Testis (tissue), 3 donors: Measurements from ENCODE around the gene TMEM63A. TPM values are rescaled to one million over a fixed set of nuclear protein-coding genes. Genes with fewer than 3 reads are reported as not detected.

ENCODE experiments used
- DNase-seq: peaks from one replicate; pipeline ENCODE4 v3.0.0-alpha.2; 2019
- H3K27ac ChIP-seq, 2 donors: fragments of 200-600 bp; sonication (generic); one replicate each; pipeline ENCODE4 v1.5.1; 2019
- H3K27me3 ChIP-seq: fragments of 200-600 bp; sonication (generic); one replicate; pipeline ENCODE4 v1.5.1; 2019
- H3K36me3 ChIP-seq: fragments of 200-600 bp; sonication (generic); one replicate; pipeline ENCODE4 v1.5.1; 2017; ENCODE audit warnings: low read depth; ENCODE audit errors: missing control alignments
- H3K4me1 ChIP-seq: fragments of 200-600 bp; sonication (generic); one replicate; pipeline ENCODE4 v1.5.1; 2019
- H3K4me3 ChIP-seq, 2 donors: fragments of 200-600 bp; sonication (generic); one replicate each; pipeline ENCODE4 v1.5.1; 2017 to 2019
- H3K9me3 ChIP-seq: fragments of 200-600 bp; sonication (generic); one replicate; pipeline ENCODE4 v1.5.1; 2017
- CTCF ChIP-seq, 3 experiments: fragments of 450-650 bp in 2 of 3; fragments of 200-600 bp in 1 of 3; sonication (generic) in 1 of 3; IDR thresholded peaks; one replicate each; pipeline ENCODE4 v1.5.1; 2016 to 2019; ENCODE audit warnings: antibody characterized with exemption in 3 of 3, mild to moderate bottlenecking in 2 of 3, moderate library complexity in 1 of 3
- POLR2A ChIP-seq: fragments of 450-650 bp; IDR thresholded peaks from one replicate; pipeline ENCODE4 v1.6.1; 2017; ENCODE audit warnings: antibody characterized with exemption, mild to moderate bottlenecking, moderate library complexity
- WGBS, 2 donors: methylation state at CpG; one replicate each; pipeline ENCODE4 v1.1.5; 2018; 5-methylcytosine and 5-hydroxymethylcytosine counted together
- intact Hi-C: fragments of 100-400 bp; cut with DNase I; formaldehyde crosslinking; loops from one replicate; pipeline ENCODE4 v1.15.1; 2023; ENCODE audit warnings: low total_unique reads
- polyA plus RNA-seq: library from polyadenylated mRNA; stranded (reverse); fragments of 350-450 nt; fragmentation: Illumina TruSeq; extraction: RNeasy Lipid Tissue Mini Kit (QIAGEN cat#74804); gene quantifications from one replicate; pipeline ENCODE4 v1.2.3, GENCODE V29; 2014; ENCODE audit warnings: low read depth, low replicate concordance; ENCODE audit not compliant: insufficient read depth
- total RNA-seq, 2 donors: library from RNA; depleted of rRNA; stranded (reverse); fragments of >200 nt; gene quantifications; one replicate each; pipeline ENCODE4 v1.2.3, GENCODE V29; 2016

TMEM63A gene
- total and polyA plus RNA-seq, 3 donors from 2014 or later: 13.6 to 51.7 (median 46.9) TPM

DNA sequence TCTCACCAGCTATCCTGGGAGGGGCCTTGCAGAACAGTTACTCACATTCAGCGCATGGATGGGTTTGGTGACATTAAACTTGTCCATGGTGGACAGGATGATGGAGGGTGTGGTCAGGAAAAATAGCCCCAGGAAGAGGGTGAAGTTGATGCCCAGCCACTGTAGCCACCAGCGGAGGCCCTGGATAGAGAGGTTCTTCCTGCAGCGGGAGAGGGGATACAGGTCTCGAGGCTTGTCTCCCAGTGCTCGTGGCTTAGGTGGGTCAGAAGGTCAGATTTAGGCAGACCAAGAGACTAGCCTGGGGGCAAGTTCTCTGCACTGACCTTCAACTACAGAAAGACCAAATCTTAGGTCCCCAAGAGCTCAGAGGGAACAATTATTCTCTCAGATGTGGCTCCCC, 23.0 kb downstream of the TMEM63A start:
- Histone ChIP-seq H3K27me3 (no peaks in the 10 kb centered on the region), H3K4me3 (no peak overlapping the region), H3K9me3 (no peaks in the 10 kb centered on the region), H3K36me3 (no peaks in the 10 kb centered on the region), H3K4me1 (no peaks in the 10 kb centered on the region), H3K27ac (no peak overlapping the region)
- intact Hi-C loops: no loop called here
- WGBS, 2 donors: 94 to 95% methylated on average over 3 to 5 of the region's 5 CpGs
- TF ChIP-seq POLR2A: no peak
- no peak for TF ChIP-seq CTCF (IDR thresholded peaks at IDR 0.05)
- no peak for DNase-seq

DNA sequence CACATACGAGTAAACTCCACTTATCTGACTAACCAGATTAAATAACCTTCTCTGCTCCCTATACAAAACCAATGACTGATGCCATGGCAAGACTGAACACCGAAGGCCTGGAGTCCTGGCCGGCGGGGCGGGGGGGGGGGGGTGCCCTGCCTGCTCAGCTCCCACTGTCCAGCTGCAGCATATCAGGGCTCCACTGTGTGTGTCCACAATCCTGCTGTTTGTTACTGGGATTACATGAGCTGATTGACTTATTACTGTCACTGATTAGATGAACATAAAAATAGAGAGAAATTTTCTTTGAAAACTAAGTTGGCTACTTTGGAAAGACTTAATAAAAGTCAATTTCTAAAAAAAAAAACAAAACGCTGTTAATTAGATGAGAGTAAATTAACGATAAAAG, 24.9 kb downstream of the TMEM63A start:
- Histone ChIP-seq H3K9me3 (no peaks in the 10 kb centered on the region), H3K4me1 (no peaks in the 10 kb centered on the region), H3K36me3 (no peaks in the 10 kb centered on the region), H3K27ac (no peak overlapping the region), H3K27me3 (no peaks in the 10 kb centered on the region), H3K4me3 (no peak overlapping the region)
- 67 to 82% methylated on average over 6 to 7 of the region's 7 CpGs for WGBS, 2 donors
- TF ChIP-seq CTCF (IDR thresholded peaks at IDR 0.05) (no peak), POLR2A (no peak)
- DNase-seq: no peak
- intact Hi-C loops: no loop called here

DNA sequence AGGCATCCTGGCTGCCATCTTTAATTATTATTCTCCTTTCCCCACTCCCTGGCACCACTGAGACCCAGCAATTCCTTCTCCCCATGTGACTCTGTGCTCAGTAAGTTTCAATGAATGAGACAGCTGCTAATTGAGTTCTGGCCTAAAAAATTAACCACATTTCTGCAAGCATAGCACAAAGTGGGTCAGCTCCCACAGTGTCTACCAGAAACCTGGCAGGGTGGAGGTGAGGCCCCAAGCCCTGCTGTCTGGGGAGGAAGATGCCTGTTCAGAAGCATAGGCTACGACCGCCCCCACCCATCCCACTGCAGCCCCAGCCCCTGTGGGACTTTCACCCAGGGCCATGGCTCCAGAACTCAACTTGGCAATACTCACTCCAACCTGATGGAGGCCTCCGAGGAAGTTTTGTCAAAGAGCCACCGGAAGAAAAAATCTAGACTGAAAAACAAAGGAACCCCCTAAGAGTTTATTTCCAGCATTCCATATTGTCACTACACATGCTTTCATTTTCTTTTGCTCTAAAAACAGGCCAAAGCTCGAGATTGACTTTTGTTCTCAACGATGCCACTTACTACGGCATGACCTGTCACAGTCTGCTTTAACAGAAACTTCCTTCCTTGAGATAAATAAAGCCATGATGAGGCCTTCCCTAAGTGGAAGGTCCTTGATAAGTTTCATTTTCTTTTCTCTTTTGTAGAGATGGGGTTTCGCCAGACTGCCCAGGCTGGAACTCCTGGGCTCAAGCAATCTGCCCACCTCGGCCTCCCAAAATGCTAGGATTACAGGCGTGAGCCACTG, 26.5 kb downstream of the TMEM63A start:
- Histone ChIP-seq H3K27ac (no peak overlapping the region), H3K4me1 (no peaks in the 10 kb centered on the region), H3K9me3 (no peaks in the 10 kb centered on the region), H3K4me3 (no peak overlapping the region), H3K27me3 (no peaks in the 10 kb centered on the region), H3K36me3 (no peaks in the 10 kb centered on the region)
- intact Hi-C loops: no loop called here
- 81 to 82% methylated on average over 10 of the region's 10 CpGs for WGBS, 2 donors
- DNase-seq: no peak
- TF ChIP-seq POLR2A (no peak), CTCF (IDR thresholded peaks at IDR 0.05) (no peak)

DNA sequence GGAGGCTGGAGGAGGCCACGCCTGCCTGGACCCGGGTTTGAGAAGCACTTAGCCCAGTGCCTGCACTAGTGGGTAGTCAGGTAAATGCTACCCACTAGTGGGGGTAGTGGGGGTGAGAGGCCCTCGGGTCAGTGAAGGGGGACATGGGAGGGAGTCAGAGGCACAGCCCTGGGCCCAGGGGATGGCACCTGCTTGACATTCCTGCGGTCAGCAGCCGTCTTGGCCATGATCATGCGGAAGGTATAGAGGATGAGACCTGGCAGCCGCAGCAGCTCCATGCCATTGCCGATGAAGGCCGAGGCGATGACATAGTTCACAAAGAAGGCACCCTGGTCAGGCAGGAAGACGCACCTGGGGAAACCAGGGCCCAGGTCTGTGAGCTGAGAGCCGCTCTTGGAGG, 28.7 kb downstream of the TMEM63A start:
- Histone ChIP-seq H3K27me3 (no peaks in the 10 kb centered on the region), H3K36me3 (no peaks in the 10 kb centered on the region), H3K4me1 (peaks cover under 1% of the 10 kb centered on the region), H3K4me3 (no peak overlapping the region), H3K27ac (no peak overlapping the region), H3K9me3 (no peaks in the 10 kb centered on the region)
- intact Hi-C loops: no loop called here
- DNase-seq: no peak
- 89 to 95% methylated on average over 12 of the region's 12 CpGs for WGBS, 2 donors
- TF ChIP-seq POLR2A: no peak
- no peak for TF ChIP-seq CTCF (IDR thresholded peaks at IDR 0.05)
